ENCODE data around the gene SLC29A4. TPM values are rescaled to one million over a fixed set of nuclear protein-coding genes. Genes with fewer than 3 reads are reported as not detected.
"Not testable (repeated sequence)": the region's sequence is repeated elsewhere in the genome, so short reads cannot be mapped to it uniquely, and the experiment has no call there.

Gene SLC29A4
- total RNA-seq, 2 experiments from 2014 or later = 0.24 to 0.42 TPM

DNA sequence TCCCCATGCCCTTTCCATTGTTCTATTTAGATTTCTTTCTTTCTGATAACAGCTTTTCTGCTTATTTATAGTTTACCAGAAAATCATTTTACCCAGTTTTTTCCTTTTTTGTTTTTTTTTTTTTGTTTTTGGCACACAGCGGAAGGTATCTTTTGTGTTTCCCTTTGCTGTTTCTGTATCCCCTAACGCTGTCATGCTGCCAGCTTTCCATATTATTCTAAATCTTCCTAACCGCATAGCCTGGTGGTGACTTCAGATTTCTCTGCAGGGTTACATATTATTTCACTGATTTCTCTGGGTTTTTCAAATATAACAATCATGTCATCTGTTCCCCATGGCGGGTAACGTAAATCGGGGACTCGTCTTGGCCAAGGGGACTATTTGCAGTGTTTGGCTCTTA, 4.0 kb upstream of the SLC29A4 start:
- H3K27me3 Mint-ChIP-seq (ENCODE audit: low read depth) = peaks cover 2% of the 10 kb centered on the region
- no peaks in the 10 kb centered on the region for H3K4me1 Mint-ChIP-seq (ENCODE audit: low read depth)
- H3K9me3 Mint-ChIP-seq = no peaks in the 10 kb centered on the region
- intact Hi-C loops (cut with micrococcal nuclease) = no loop called here
- DNase-seq = no peak
- CTCF ChIA-PET = interaction anchor here (1.5 kb wide), 1 partner anchor 39 kb away, joined by 6 read pairs; no protein-coding TSS in a partner anchor
- no peak overlapping the region for H3K4me3 Mint-ChIP-seq
- H3K27ac Mint-ChIP-seq = no peak overlapping the region
- no peaks in the 10 kb centered on the region for H3K36me3 Mint-ChIP-seq (ENCODE audit: low read depth)

DNA sequence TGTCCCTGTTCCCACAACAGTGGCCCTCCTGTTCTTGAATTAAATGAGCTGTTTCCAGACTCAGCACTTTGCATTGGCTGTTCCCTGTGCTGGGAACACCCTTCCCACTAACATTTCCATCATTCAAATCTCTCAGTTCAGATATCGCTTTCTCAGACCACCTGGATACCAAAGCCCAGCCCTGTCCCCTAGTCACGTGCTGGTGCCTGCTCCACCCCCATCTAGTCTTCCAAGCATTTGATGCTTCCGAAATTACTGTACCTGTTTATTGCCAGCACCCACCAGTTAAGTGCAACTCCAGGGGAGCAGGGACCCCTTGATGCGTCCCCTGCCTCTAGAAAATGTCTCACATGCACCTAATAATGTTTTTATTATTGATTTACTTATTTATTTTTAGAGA, 3.0 kb upstream of the SLC29A4 start:
- intact Hi-C loops (cut with micrococcal nuclease) = no loop called here
- Mint-ChIP-seq H3K27ac (no peak overlapping the region), H3K36me3 (ENCODE audit: low read depth) (no peaks in the 10 kb centered on the region), H3K27me3 (ENCODE audit: low read depth) (peaks cover 6% of the 10 kb centered on the region), H3K9me3 (no peaks in the 10 kb centered on the region), H3K4me1 (ENCODE audit: low read depth) (no peaks in the 10 kb centered on the region), H3K4me3 (no peak overlapping the region)
- no peak for DNase-seq
- CTCF ChIA-PET = interaction anchor here (0.6 kb wide), 1 partner anchor 86 kb away, joined by 3 read pairs; no protein-coding TSS in a partner anchor

DNA sequence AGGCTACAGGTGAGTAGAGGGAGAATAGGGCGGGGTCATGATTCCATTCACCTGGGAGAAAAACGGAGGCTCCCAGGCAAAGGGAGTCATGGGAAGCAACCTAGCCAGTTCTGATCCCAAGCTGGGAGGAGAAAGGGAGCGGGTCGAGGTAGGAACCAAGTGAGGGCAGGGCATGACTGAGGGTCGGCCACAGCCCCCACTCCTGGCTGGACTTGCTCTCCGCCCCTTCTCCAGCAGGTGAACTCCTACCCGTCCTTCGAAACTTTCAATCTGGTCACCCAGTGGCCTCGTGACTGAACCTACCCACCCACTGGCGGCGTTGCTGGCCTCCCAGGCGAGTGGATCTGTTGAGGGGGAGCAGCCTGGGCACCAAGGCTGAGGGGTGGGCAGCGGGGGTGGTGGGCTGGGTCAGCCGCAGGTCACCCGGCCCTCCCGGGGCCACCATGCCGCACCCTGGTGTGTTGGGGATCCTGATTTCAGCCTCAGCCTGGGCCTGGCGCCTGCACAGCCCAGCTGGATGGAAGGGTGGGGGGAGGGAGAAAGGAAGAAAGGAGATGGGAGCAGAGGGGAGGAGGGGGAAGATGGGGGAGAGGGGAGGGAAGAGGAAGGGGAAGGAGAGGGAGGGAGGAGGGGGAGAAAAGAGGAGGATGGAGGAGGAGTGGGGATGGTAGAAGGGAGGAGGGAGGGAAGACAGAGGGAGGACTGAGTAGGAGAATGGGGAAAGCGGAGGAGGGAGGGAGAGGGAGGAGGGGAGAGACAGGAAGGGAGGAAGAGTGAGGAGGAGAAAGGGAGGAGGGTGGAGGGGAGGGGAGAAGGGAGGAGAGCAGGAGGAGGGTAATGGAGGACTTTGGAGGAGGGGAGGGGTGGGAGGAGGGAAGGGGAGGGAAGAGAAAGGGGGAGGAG, 894 bp upstream of the SLC29A4 start:
- H3K4me1 Mint-ChIP-seq (ENCODE audit: low read depth); CTCF ChIA-PET; DNase-seq; H3K36me3 Mint-ChIP-seq (ENCODE audit: low read depth); H3K9me3 Mint-ChIP-seq; H3K4me3 Mint-ChIP-seq; intact Hi-C loops (cut with micrococcal nuclease); H3K27ac Mint-ChIP-seq; H3K27me3 Mint-ChIP-seq (ENCODE audit: low read depth): not testable (repeated sequence)

DNA sequence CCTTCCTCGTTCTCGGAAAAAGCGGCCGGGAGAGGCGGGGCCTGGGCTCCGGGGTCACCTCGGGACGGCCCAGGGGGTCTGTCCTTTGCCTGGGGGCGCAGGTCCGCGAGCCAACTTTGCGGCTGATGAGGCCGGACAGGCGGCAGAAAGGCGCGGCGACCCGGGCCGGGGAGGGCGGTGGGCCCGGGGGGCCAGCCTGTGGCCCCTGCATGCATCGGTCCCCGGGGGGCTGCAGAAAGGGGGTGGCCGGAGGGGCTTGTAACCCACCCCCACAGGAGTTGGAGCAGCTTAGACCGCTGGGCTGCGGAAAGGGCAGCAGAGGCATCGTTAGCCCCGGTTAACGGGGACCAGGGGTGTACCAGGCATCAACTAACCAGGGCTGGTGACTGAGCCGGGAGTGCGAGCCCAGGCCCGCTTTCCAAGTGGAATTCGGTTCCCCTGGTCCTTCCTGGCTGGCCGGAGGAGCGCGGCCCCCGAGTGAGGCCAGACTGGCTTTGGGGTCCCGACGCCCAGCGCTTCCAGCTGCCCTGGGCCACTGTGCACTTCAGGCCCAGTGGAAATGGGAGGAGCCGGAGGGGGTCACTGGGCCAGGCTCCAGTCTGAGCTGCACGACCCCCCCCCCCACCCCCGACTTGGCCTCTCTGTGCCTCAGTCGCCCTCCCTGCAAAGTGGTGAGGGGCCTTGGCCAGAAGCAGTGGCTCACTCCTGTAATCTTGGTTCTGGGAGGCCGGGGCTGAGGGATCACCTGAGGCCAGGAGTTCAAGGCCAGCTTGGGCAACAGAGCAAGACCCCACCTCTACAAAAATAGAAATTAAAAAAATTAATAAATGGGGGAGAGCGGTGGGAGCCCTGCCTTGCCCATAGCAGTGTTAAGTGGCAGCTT, 919 bp downstream of the SLC29A4 start:
- H3K36me3 Mint-ChIP-seq (ENCODE audit: low read depth) = no peaks in the 10 kb centered on the region
- H3K4me3 Mint-ChIP-seq = no peak overlapping the region
- intact Hi-C loops (cut with micrococcal nuclease) = no loop called here
- DNase-seq = no peak
- H3K4me1 Mint-ChIP-seq (ENCODE audit: low read depth) = no peaks in the 10 kb centered on the region
- H3K9me3 Mint-ChIP-seq = no peaks in the 10 kb centered on the region
- H3K27ac Mint-ChIP-seq = no peak overlapping the region
- H3K27me3 Mint-ChIP-seq (ENCODE audit: low read depth) = peaks cover 5% of the 10 kb centered on the region
- CTCF ChIA-PET = no interaction called here

DNA sequence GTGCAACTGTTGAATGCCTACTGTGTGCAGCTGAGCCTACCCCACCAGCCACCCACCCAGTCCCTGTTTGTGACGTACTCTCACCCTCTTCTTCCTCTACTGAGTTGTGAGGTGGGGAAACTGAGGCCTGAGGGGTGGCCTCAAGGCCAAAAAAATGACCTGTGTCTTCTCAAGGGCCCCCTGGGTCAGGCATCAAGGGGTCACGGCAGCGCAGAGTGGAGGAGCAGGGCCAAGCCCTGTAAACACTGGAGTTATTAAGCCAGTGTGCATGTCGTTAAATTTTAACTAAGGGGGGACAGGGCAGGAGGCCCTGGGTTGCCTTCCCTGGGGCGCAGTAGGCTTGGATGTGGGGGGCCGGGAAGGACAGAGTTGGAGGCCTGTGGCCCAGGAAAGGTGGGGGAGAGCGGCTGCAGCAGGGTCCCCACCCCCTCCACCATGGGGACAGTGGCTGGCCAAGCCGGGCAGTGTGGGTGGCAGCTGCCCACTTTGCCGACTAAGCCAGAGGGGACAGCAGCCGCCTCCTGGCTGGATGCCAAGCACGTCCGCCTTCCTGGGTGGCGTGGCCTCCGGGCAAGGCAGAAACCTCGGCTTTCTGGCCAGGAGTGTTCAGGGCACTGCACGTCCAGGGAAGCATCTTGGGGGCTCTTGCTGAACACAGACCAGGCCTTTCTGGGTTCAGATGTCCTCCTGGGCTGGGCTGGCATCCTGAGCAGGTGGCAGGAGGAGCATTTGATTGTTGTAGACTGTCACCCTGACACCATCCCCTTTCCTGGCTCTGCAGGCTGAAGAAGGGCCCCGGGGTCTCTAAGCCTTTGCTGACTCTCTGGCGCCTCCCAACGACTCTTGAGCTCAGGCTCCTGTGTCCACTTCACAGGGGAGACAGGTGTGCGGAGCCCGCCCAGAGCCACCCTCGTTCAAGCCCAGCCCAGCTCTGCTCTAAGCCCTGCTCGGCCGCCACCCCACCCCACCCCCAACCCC, 1.9 kb downstream of the SLC29A4 start:
- intact Hi-C loops (cut with micrococcal nuclease) = no loop called here
- Mint-ChIP-seq H3K9me3 (no peaks in the 10 kb centered on the region), H3K4me3 (no peak overlapping the region), H3K27ac (no peak overlapping the region), H3K27me3 (ENCODE audit: low read depth) (peaks cover 5% of the 10 kb centered on the region), H3K36me3 (ENCODE audit: low read depth) (no peaks in the 10 kb centered on the region), H3K4me1 (ENCODE audit: low read depth) (no peaks in the 10 kb centered on the region)
- peak; percentile 43 for DNase-seq
- CTCF ChIA-PET = no interaction called here

DNA sequence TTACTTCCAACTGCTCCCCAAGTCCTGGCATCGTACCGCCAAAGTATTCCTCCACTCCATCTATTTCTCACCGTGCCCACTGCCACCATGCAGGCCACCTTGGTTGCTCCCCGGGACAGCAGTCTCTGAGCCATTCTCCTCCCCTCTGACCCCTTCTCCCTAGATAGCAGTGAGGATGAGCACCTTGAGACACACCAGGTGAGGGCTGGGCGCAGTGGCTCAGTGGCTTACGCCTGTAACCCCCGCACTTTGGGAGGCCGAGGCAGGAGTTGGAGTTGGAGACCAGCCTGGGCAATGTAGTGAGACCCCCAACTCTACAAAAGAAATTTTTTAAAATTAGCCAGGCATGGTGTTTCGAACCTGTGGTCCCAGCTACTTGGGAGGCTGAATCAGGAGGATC, 4.2 kb downstream of the SLC29A4 start:
- CTCF ChIA-PET = interaction anchor here (1.1 kb wide), 1 partner anchor 47 kb away, joined by 3 read pairs; no protein-coding TSS in a partner anchor
- H3K4me1 Mint-ChIP-seq (ENCODE audit: low read depth) = no peaks in the 10 kb centered on the region
- no peak overlapping the region for H3K27ac Mint-ChIP-seq
- no peaks in the 10 kb centered on the region for H3K9me3 Mint-ChIP-seq
- H3K4me3 Mint-ChIP-seq = no peak overlapping the region
- intact Hi-C loops (cut with micrococcal nuclease) = no loop called here
- no peaks in the 10 kb centered on the region for H3K36me3 Mint-ChIP-seq (ENCODE audit: low read depth)
- DNase-seq = no peak
- peaks cover 5% of the 10 kb centered on the region for H3K27me3 Mint-ChIP-seq (ENCODE audit: low read depth)

DNA sequence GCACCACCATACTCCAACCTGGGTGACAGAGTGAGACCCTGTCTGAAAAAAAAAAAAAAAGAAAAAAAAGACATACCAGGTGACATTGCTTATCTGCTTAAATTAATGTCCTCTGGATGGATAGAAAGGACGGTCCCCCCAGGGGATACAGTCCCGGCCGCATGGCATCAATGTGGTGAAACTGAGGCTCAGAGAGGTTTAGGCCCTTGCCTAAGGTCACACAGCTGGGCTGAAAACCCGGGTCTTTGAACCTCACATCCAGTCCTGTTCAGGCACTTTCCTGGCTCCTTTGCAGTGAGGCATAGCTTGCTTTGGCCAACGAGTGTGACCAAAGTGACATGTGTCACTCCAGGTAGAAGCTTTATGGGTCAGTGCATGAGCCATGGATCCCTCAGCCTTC, 4.6 kb downstream of the SLC29A4 start:
- H3K4me3 Mint-ChIP-seq; H3K4me1 Mint-ChIP-seq (ENCODE audit: low read depth): not testable (repeated sequence)
- CTCF ChIA-PET = interaction anchor here (1.1 kb wide), 1 partner anchor 47 kb away, joined by 3 read pairs; no protein-coding TSS in a partner anchor

DNA sequence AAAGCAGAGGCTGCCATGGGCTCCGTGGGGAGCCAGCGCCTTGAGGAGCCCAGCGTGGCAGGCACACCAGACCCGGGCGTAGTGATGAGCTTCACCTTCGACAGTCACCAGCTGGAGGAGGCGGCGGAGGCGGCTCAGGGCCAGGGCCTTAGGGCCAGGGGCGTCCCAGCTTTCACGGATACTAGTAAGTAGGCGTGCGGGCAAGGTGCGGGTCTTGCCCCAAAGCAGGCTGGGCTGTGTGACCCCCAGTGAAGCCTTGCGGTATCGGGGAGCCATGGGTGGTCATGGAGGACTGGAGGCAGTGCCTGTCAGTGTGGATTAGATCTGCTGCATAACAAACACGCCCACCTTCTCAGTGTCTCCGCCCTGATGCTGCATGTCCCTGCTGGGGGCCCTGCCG, 5.1 kb downstream of the SLC29A4 start:
- Mint-ChIP-seq H3K27me3 (ENCODE audit: low read depth) (peaks cover 5% of the 10 kb centered on the region), H3K4me1 (ENCODE audit: low read depth) (no peaks in the 10 kb centered on the region), H3K4me3 (no peak overlapping the region), H3K27ac (no peak overlapping the region), H3K9me3 (no peaks in the 10 kb centered on the region), H3K36me3 (ENCODE audit: low read depth) (no peaks in the 10 kb centered on the region)
- CTCF ChIA-PET = interaction anchor here (1.1 kb wide), 1 partner anchor 48 kb away, joined by 3 read pairs; no protein-coding TSS in a partner anchor
- intact Hi-C loops (cut with micrococcal nuclease) = no loop called here
- DNase-seq = no peak

More for the DNA sequence above, 4.6 kb downstream of the SLC29A4 start:
- H3K27me3 Mint-ChIP-seq (ENCODE audit: low read depth); DNase-seq; intact Hi-C loops (cut with micrococcal nuclease); H3K36me3 Mint-ChIP-seq (ENCODE audit: low read depth); H3K9me3 Mint-ChIP-seq; H3K27ac Mint-ChIP-seq: not testable (repeated sequence)

DNA sequence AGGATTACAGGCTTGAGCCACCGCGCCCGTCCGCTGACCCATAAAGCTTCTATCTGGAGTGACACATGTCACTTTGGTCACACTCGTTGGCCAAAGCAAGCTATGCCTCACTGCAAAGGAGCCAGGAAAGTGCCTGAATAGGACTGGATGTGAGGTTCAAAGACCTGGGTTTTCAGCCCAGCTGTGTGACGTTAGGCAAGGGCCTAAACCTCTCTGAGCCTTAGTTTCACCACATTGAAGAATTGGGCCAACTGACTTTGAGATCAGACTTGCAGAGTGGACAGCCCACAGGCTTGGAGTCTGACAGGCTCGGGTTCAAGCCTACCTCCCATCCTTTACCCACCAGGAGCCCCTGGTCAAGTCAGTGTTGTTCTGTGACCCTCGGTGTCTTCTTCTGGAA, 5.8 kb downstream of the SLC29A4 start:
- DNase-seq; intact Hi-C loops (cut with micrococcal nuclease); H3K36me3 Mint-ChIP-seq (ENCODE audit: low read depth); H3K4me1 Mint-ChIP-seq (ENCODE audit: low read depth); H3K9me3 Mint-ChIP-seq; H3K4me3 Mint-ChIP-seq; H3K27me3 Mint-ChIP-seq (ENCODE audit: low read depth); H3K27ac Mint-ChIP-seq: not testable (repeated sequence)
- CTCF ChIA-PET = interaction anchor here (0.6 to 2.1 kb wide), 2 partner anchors 48 to 83 kb away, joined by 3 to 10 read pairs; no protein-coding TSS in a partner anchor

DNA sequence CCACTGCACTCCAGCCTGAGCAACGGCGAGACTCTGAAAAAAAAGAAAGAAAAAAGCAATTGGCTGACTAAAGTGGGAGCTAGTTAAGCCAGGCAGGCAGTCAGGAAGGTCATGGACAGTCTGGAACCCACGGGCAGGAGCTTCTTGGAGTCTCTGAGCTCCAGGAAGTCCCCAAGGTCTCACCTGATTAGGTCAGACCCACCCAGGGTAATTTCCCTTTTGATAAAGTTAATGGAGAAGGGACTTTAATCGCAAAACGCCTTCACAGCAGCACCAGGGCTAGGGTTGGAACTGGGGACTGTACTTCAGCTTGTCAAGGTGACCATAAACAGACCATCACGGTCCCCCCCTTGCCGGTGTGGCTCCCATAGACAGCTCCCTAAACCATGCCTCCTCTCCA, 6.6 kb downstream of the SLC29A4 start:
- CTCF ChIA-PET = interaction anchor here (0.6 to 2.1 kb wide), 2 partner anchors 49 to 81 kb away, joined by 5 to 10 read pairs; no protein-coding TSS in a partner anchor
- H3K4me3 Mint-ChIP-seq = no peak overlapping the region
- H3K27ac Mint-ChIP-seq = no peak overlapping the region
- no peaks in the 10 kb centered on the region for H3K4me1 Mint-ChIP-seq (ENCODE audit: low read depth)
- peaks cover 4% of the 10 kb centered on the region for H3K27me3 Mint-ChIP-seq (ENCODE audit: low read depth)
- DNase-seq = no peak
- peaks cover 2% of the 10 kb centered on the region for H3K9me3 Mint-ChIP-seq
- intact Hi-C loops (cut with micrococcal nuclease) = no loop called here
- H3K36me3 Mint-ChIP-seq (ENCODE audit: low read depth) = no peaks in the 10 kb centered on the region

DNA sequence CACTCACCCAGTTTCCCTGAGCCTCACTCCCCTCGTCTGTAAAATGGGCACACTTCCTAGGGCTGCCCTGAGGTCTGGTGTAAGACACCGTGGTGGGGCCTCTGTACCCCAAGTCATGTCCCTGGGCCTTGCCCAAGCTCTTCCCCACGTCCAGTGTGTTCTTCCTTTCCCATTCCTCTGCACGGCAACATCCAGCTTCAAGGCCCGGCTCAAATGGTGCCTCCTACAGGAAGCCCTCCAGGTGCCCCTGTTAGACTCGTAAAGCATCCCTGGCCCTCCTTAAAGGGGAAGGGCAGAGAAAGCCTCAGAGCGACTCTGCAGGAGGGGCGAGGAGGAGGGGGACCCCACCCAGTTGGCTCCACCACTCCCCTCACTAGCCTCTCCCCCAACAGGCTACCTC, 8.6 kb downstream of the SLC29A4 start:
- H3K4me3 Mint-ChIP-seq = no peak overlapping the region
- intact Hi-C loops (cut with micrococcal nuclease) = no loop called here
- H3K27ac Mint-ChIP-seq = no peak overlapping the region
- CTCF ChIA-PET = no interaction called here
- H3K36me3 Mint-ChIP-seq (ENCODE audit: low read depth) = no peaks in the 10 kb centered on the region
- H3K27me3 Mint-ChIP-seq (ENCODE audit: low read depth) = peaks cover 2% of the 10 kb centered on the region
- no peaks in the 10 kb centered on the region for H3K4me1 Mint-ChIP-seq (ENCODE audit: low read depth)
- no peak for DNase-seq
- H3K9me3 Mint-ChIP-seq = peaks cover 12% of the 10 kb centered on the region
